Activated T-helper 9 cell treated with anti-CD3 and anti-CD28 coated beads, Interleukin-2, amount 50 U/mL, for 16 hours (primary cell): ENCODE results near the gene SHLD1.
"Not testable (repeated sequence)": the region's sequence is repeated elsewhere in the genome, so short reads cannot be mapped to it uniquely, and the experiment has no call there.

Experiments
- DNase-seq: peaks from one replicate; pipeline ENCODE4 v3.0.0-alpha.2; 2020; ENCODE audit warnings: low read depth

SHLD1 gene

GRCh38 chr20:5735845-5736510 is 14.2 kb upstream of the SHLD1 start:
- no peak for DNase-seq

- DNase-seq = no peak
These were observed 12.6 kb upstream of the SHLD1 start for GRCh38 chr20:5737619-5737953.

- no peak for DNase-seq
These were observed 12.2 kb upstream of the SHLD1 start for GRCh38 chr20:5737966-5738365.

GRCh38 chr20:5740643-5741042 is 9.6 kb upstream of the SHLD1 start:
- not testable (repeated sequence) for DNase-seq

- DNase-seq = no peak
These were observed 9.1 kb upstream of the SHLD1 start for GRCh38 chr20:5741089-5741488.

- DNase-seq = no peak
These were observed 8.2 kb upstream of the SHLD1 start for GRCh38 chr20:5742041-5742440.

GRCh38 chr20:5745416-5746030 is 4.7 kb upstream of the SHLD1 start:
- no peak for DNase-seq

- no peak for DNase-seq
These were observed 4.1 kb upstream of the SHLD1 start for GRCh38 chr20:5746064-5746463.

- DNase-seq = no peak
These were observed 2.0 kb upstream of the SHLD1 start for GRCh38 chr20:5748246-5748645.

- not testable (repeated sequence) for DNase-seq
These were observed 669 bp upstream of the SHLD1 start for GRCh38 chr20:5749512-5749951.

GRCh38 chr20:5751856-5752255 is 1.7 kb downstream of the SHLD1 start:
- no peak for DNase-seq

GRCh38 chr20:5753814-5754213 is 3.6 kb downstream of the SHLD1 start:
- DNase-seq = no peak

GRCh38 chr20:5757949-5758348 is 7.7 kb downstream of the SHLD1 start:
- DNase-seq = no peak

GRCh38 chr20:5766085-5766764 is 16.0 kb downstream of the SHLD1 start:
- no peak for DNase-seq

GRCh38 chr20:5767493-5768098 is 17.4 kb downstream of the SHLD1 start:
- DNase-seq = no peak

- no peak for DNase-seq
These were observed 20.2 kb downstream of the SHLD1 start for GRCh38 chr20:5770231-5770986.

GRCh38 chr20:5770987-5771318 is 20.8 kb downstream of the SHLD1 start:
- no peak for DNase-seq

GRCh38 chr20:5772704-5773103 is 22.5 kb downstream of the SHLD1 start:
- no peak for DNase-seq

- DNase-seq = no peak
These were observed 23.4 kb downstream of the SHLD1 start for GRCh38 chr20:5773589-5773988.

- no peak for DNase-seq
These were observed 25.9 kb downstream of the SHLD1 start for GRCh38 chr20:5776077-5776476.

- no peak for DNase-seq
These were observed 29.1 kb downstream of the SHLD1 start for GRCh38 chr20:5779071-5779900.

GRCh38 chr20:5780846-5781217 is 30.6 kb downstream of the SHLD1 start:
- no peak for DNase-seq
